ENCODE results near the gene EEIG1.

Gene EEIG1

DNA sequence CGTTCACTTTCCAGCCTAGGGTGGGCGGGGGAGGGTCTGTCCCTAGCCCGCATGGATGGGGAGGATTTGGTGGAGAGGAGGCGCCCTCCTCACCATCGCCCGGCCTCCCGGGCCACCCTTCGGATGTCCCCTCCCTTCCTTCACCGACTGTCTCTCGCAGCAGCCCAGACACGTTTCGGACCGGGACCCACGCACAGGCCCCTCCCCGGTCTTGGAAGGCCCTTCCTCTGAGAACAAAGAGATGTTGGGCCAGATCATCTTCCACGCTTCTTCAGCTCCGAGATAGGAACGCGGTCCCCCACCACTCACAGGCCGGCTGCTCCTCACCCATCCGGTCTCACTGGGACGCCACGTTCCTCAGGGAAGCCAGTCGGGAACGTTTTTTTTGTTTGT is 42.5 kb downstream of the EEIG1 start:
- peak overlapping the region; percentile 76 for H3K4me3 ChIP-seq (ENCODE audit: insufficient read depth, low read length, poor library complexity, severe bottlenecking)
- peak overlapping the region; percentile 97 for H3K4me2 ChIP-seq (ENCODE audit: low read depth, low read length, poor library complexity, severe bottlenecking)
- TF ChIP-seq, protein P1, sequence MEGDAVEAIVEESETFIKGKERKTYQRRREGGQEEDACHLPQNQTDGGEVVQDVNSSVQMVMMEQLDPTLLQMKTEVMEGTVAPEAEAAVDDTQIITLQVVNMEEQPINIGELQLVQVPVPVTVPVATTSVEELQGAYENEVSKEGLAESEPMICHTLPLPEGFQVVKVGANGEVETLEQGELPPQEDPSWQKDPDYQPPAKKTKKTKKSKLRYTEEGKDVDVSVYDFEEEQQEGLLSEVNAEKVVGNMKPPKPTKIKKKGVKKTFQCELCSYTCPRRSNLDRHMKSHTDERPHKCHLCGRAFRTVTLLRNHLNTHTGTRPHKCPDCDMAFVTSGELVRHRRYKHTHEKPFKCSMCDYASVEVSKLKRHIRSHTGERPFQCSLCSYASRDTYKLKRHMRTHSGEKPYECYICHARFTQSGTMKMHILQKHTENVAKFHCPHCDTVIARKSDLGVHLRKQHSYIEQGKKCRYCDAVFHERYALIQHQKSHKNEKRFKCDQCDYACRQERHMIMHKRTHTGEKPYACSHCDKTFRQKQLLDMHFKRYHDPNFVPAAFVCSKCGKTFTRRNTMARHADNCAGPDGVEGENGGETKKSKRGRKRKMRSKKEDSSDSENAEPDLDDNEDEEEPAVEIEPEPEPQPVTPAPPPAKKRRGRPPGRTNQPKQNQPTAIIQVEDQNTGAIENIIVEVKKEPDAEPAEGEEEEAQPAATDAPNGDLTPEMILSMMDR (IDR thresholded peaks at IDR 0.05; ENCODE audit: insufficient read depth, low read length, poor library complexity, severe bottlenecking) = no peak
- no peak for TF ChIP-seq EZH2phosphoT487 (conservative IDR thresholded peaks at IDR 0.05; ENCODE audit: low read length)
- peaks cover 34% of the 10 kb centered on the region for H3F3A ChIP-seq (ENCODE audit: insufficient read depth)
- H3K9ac ChIP-seq (ENCODE audit: low read length) = peak overlapping the region; percentile 79
- H3K27me3 ChIP-seq (ENCODE audit: low read length) = no peaks in the 10 kb centered on the region
- peaks cover 12% of the 10 kb centered on the region for H3K36me3 ChIP-seq (ENCODE audit: low read length)
- peak overlapping the region; percentile 62 for H3K27ac ChIP-seq (ENCODE audit: low read depth, low read length)
- H2AFZ ChIP-seq (ENCODE audit: low read depth, low read length, severe bottlenecking) = peak overlapping the region; percentile 45
- H3K9me3 ChIP-seq (ENCODE audit: insufficient read depth, low read length) = no peaks in the 10 kb centered on the region
- no peaks in the 10 kb centered on the region for H4K20me1 ChIP-seq (ENCODE audit: low read depth, low read length)
- H3K9me2 ChIP-seq (replicated peaks; ENCODE audit: insufficient read depth, low read length) = no peaks in the 10 kb centered on the region
- H3K79me2 ChIP-seq (ENCODE audit: insufficient read depth, low read length) = peaks cover 19% of the 10 kb centered on the region

DNA sequence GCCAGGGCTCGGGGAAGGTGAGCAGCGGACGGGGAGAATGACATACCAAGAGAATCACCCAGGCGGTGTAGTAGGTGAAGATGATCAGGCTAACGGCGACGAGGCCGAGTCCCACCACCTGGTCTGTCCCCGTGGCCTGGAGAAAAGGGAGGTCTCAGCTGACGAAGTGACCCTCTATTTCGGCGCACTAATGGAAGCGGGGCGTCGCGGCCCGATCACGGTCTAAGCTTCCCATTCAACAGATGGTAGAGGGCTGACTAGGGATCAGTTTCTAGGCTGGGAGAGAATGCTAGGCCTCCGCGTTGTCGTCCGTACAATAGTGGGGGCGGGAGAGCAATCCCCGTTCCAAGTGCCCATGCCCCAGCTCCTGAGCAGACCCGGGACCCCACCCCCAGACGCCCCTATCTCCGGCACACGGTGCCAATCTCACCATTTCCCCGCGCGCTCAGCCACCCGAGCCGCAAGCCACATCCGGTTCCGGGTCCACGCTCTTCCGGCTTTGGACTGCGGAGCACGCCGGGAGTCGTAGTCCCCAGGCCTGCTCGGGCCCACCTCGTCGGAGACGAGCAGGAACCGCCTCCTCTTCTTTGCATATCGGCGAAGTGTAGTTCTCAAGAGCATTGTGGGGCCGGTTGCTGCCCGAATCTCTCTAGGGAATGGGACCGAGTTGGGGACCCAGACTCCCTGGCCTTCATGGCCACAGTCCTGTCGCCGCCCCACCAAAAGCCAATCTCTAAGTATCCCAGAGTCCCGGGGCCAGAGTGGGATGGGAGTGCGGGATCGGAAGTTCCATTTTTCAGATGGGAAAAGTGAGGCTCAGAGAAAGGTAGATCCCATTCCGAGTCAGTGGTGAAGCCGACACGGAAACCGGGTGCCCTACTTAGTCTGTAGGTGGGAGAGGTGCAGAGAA is 43.1 kb downstream of the EEIG1 start, which contains the start of gene DPM2:
DPM2 (minus strand) TSS at position 467 of the 910 bp plus-strand sequence; CDS start at position 433, 34 bp downstream.
- Histone ChIP-seq H3K4me2 (ENCODE audit: low read depth, low read length, poor library complexity, severe bottlenecking) (peak within 1 kb of the TSS; percentile 97), H3K27me3 (ENCODE audit: low read length) (no peaks in the 10 kb centered on the region), H3K27ac (ENCODE audit: low read depth, low read length) (peak within 1 kb of the TSS; percentile 62), H3K4me3 (ENCODE audit: insufficient read depth, low read length, poor library complexity, severe bottlenecking) (peak within 1 kb of the TSS; percentile 76), H4K20me1 (ENCODE audit: low read depth, low read length) (no peaks in the 10 kb centered on the region), H3K9ac (ENCODE audit: low read length) (peak within 1 kb of the TSS; percentile 79), H2AFZ (ENCODE audit: low read depth, low read length, severe bottlenecking) (peak within 1 kb of the TSS; percentile 45), H3K79me2 (ENCODE audit: insufficient read depth, low read length) (peaks cover 19% of the 10 kb centered on the region), H3F3A (ENCODE audit: insufficient read depth) (peaks cover 34% of the 10 kb centered on the region), H3K36me3 (ENCODE audit: low read length) (peaks cover 9% of the 10 kb centered on the region; the same call in 1 of the 2 replicates), H3K9me3 (ENCODE audit: insufficient read depth, low read length) (no peaks in the 10 kb centered on the region), H3K9me2 (replicated peaks; ENCODE audit: insufficient read depth, low read length) (no peaks in the 10 kb centered on the region)
- TF ChIP-seq, protein P1 (IDR thresholded peaks at IDR 0.05; ENCODE audit: insufficient read depth, low read length, poor library complexity, severe bottlenecking) = no peak
- no peak for TF ChIP-seq EZH2phosphoT487 (conservative IDR thresholded peaks at IDR 0.05; ENCODE audit: low read length)

DNA sequence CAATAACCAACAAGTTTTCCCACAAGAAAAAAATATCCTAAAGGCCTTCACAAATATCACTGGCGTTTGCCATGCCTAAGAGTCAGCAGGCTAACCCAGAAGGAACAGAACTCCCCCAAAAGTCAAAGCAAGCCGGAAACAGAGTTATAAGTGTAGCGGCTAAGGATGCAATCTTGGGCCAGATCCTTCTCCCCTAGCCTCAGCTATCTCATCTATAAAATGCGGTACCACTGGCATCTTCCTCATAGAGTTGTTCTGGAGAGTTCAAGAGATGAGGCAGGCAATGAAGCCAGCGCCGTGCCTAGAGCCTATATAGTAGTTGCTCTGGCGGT is 43.8 kb downstream of the EEIG1 start:
- H3K9me3 ChIP-seq (ENCODE audit: insufficient read depth, low read length) = no peaks in the 10 kb centered on the region
- no peaks in the 10 kb centered on the region for H4K20me1 ChIP-seq (ENCODE audit: low read depth, low read length)
- no peaks in the 10 kb centered on the region for H3K27me3 ChIP-seq (ENCODE audit: low read length)
- H3K79me2 ChIP-seq (ENCODE audit: insufficient read depth, low read length) = peaks cover 19% of the 10 kb centered on the region
- H3K4me2 ChIP-seq (ENCODE audit: low read depth, low read length, poor library complexity, severe bottlenecking) = peak overlapping the region; percentile 97
- H3K9me2 ChIP-seq (replicated peaks; ENCODE audit: insufficient read depth, low read length) = no peaks in the 10 kb centered on the region
- H2AFZ ChIP-seq (ENCODE audit: low read depth, low read length, severe bottlenecking) = no peak overlapping the region
- H3F3A ChIP-seq (ENCODE audit: insufficient read depth) = peaks cover 32% of the 10 kb centered on the region
- peak overlapping the region; percentile 76 for H3K4me3 ChIP-seq (ENCODE audit: insufficient read depth, low read length, poor library complexity, severe bottlenecking)
- H3K36me3 ChIP-seq (ENCODE audit: low read length) = 0 out of 2 replicates have a peak, but pooled peaks cover 3% of the 10 kb centered on the region
- H3K9ac ChIP-seq (ENCODE audit: low read length) = peak overlapping the region; percentile 79
- TF ChIP-seq, protein P1 (IDR thresholded peaks at IDR 0.05; ENCODE audit: insufficient read depth, low read length, poor library complexity, severe bottlenecking) = no peak
- no peak for TF ChIP-seq EZH2phosphoT487 (conservative IDR thresholded peaks at IDR 0.05; ENCODE audit: low read length)
- H3K27ac ChIP-seq (ENCODE audit: low read depth, low read length) = peak overlapping the region; percentile 33; the same call in 1 of the 2 replicates

Measured in SU-DHL-6 (cell line).